LoVo (cell line): ENCODE results near the gene RABEP1.
"Not testable (repeated sequence)": the region's sequence is repeated elsewhere in the genome, so short reads cannot be mapped to it uniquely, and the experiment has no call there.

Experiments
- DNase-seq: peaks from one replicate; pipeline ENCODE4 v3.0.0-alpha.2; 2016; ENCODE audit warnings: low spot score

RABEP1 gene, protein sequence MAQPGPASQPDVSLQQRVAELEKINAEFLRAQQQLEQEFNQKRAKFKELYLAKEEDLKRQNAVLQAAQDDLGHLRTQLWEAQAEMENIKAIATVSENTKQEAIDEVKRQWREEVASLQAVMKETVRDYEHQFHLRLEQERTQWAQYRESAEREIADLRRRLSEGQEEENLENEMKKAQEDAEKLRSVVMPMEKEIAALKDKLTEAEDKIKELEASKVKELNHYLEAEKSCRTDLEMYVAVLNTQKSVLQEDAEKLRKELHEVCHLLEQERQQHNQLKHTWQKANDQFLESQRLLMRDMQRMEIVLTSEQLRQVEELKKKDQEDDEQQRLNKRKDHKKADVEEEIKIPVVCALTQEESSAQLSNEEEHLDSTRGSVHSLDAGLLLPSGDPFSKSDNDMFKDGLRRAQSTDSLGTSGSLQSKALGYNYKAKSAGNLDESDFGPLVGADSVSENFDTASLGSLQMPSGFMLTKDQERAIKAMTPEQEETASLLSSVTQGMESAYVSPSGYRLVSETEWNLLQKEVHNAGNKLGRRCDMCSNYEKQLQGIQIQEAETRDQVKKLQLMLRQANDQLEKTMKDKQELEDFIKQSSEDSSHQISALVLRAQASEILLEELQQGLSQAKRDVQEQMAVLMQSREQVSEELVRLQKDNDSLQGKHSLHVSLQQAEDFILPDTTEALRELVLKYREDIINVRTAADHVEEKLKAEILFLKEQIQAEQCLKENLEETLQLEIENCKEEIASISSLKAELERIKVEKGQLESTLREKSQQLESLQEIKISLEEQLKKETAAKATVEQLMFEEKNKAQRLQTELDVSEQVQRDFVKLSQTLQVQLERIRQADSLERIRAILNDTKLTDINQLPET

DNA sequence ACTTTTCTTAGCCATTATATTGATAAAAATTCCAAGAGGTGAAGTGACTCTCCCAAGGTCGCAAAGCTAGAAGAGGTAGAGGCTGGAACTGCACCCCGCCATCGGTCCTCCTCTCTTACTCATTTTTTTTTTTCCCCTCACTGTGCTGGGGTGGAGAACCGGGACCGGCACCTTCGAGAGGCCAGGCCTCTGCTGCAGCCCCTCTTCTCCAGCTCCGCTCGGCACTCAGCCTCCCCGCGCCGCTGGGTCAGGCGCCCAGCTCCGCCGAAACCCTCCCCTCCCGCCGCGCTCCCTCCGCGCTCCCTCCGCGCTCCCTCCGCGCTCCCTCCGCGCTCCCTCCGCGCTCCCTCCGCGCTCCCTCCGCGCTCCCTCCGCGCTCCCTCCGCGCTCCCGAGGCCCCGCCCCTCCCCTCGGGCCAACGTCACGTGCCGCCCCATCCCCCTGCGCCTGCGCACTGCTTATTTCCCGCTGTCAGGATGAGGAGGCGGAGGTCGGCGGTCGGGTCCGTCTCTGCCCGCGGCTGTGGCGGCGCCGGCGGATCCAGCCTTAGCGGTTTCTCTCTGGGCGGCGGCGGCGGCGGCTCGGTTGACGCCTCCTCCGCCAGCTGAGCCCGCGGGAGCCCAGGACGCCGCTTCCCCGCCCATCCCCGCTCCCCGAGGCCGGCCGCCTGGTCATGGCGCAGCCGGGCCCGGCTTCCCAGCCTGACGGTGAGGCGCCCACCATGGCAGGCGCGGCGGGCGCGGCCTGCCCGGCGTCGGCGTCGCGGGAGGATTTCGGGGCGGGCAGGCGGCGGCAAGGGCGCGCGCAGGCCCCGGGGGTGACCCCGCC is at the start of gene RABEP1:
Gene RABEP1, plus strand, starts transcription at position 471 of the 828 bp plus-strand sequence. Its CDS starts 203 bp downstream, at position 674.
- peak; percentile 89 for DNase-seq

GRCh38 chr17:5233492-5233891 is 48.6 kb upstream of the RABEP1 start:
- not testable (repeated sequence) for DNase-seq

- no peak for DNase-seq
Measured at GRCh38 chr17:5234645-5235576, 47.2 kb upstream of the RABEP1 start, which contains the start of gene SCIMP. Gene SCIMP, minus strand, starts transcription at chr17:5234860. Its CDS starts 105 bp downstream, at chr17:5234755.

DNA sequence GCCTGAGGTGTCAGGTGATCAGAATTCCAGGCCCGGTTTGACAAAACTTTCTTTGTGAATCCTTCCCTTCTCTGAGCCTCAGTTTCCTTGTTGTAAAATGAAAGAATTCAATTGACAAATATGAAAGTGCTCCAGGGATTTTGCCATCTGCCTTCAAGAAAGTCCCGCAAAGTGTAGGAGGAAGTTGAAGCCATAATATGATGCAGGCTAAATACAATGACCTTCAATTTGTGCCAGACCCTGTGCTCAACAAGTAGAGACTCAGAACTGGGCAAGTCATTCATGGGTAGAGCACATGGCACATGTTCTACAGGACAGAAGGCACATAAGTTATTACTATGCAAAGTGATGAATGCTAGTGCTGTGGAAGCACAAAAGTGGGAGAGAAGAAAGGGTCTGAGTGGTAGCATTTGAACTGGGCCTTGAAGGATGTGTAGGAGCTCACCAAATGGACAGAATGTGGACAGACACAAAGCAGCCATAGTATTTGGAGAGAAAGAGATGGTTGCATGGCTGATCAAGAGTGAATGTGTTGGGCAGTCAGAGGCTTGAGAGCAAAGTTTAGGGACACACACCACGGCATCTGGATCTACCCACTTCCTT is 45.0 kb upstream of the RABEP1 start:
- no peak for DNase-seq

DNA sequence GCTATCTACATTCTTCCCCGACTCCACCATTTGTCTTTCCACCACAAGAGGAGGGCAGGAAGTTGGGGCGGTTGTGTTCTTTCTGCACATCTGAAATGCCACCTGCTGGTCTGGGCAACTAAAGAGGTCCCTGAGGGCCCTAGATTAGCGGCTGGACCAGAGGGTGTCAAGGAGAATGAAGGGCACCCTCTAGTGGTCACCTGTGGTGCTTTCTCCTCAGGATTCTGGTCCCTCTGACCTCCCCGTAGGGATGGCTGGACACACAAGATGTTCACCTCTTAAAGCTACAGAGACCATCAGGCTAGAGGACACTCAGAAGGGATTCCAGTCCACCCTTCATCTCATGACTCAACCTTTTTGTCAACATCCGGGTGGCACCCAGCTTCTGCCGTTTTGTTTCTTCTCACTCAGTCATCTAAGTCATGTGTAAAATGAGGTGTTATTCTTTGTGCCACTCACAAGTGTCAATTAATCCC is 44.5 kb upstream of the RABEP1 start:
- DNase-seq, result peak; percentile 56

DNA sequence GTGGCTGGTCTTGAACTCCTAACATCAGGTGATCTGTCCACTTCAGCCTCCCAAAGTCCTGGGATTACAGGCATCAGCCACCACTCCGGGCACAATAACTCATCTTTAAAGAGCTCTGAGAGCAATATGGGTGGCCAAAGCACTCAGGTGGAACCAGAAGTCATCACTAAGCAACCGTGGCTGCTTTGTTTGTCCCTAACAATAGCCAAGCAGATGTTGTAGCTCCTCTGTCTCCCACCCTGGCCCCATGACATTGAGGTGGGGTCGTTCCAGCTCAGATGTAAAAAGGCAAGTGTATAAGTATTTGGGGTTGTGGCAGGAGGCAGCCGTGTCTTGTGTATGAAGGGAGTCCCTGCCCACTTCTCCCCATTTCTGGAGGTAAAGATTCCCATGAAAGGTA is 43.8 kb upstream of the RABEP1 start:
- no peak for DNase-seq

DNA sequence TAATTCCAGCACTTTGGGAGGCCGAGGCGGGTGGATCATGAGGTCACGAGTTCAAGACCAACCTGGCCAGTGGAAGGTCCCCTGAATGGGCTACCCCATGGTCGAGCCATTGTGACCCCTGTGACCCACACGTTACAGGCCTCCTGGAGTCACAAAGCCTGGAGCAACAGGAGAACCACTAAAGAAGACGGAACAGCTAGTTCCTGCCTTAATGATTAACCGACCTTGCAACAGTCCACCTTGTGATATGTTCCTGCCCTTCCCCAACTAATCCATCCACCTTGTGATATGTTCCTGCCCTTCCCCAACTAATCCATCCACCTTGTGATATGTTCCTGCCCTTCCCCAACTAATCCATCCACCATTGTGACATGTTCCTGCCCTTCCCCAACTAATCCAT is 42.3 kb upstream of the RABEP1 start:
- DNase-seq, result not testable (repeated sequence)

GRCh38 chr17:5241861-5242671 is 40.0 kb upstream of the RABEP1 start:
- DNase-seq, result no peak

DNA sequence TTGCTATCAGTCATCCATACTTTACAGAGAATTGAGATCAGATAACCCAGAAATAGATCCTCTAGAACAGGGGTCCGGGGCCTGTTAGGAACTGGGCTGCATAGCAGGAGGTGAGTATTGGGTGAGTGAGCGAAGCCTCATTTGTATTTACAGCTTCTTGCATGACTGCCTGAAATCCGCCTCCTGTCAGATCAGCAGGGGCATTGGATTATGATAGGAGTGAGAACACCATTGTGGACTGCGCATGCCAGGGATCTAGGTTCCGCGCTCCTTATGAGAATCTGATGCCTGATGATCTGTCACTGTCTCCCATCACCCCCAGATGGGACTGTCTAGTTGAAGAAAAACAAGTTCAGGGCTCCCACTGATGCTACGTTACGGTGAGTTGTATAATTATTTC is 34.5 kb upstream of the RABEP1 start:
- no peak for DNase-seq

- no peak for DNase-seq
Measured at GRCh38 chr17:5248821-5249479, 33.1 kb upstream of the RABEP1 start.

- DNase-seq, result peak; percentile 66
Measured at GRCh38 chr17:5249615-5250014, 32.5 kb upstream of the RABEP1 start.

DNA sequence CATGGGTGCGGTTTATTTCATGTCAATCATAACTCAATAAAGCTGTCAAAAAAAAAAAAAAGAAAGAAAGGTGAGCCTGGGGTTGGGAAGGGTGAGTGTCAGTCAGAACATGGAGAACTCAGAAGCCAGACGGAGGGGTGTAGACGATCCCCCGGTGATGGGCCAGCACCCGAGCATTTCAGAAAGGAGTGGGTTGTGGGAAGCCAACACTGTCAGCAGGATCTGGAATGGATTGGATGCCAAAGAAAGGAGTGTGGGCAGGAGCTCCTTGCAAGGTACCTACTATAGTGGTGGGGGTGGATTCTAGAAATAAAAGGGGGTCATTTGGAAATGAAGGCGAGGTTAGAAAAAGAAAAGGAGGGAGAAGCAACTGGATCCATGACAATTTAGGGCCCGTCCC is 27.7 kb upstream of the RABEP1 start:
- no peak for DNase-seq

DNA sequence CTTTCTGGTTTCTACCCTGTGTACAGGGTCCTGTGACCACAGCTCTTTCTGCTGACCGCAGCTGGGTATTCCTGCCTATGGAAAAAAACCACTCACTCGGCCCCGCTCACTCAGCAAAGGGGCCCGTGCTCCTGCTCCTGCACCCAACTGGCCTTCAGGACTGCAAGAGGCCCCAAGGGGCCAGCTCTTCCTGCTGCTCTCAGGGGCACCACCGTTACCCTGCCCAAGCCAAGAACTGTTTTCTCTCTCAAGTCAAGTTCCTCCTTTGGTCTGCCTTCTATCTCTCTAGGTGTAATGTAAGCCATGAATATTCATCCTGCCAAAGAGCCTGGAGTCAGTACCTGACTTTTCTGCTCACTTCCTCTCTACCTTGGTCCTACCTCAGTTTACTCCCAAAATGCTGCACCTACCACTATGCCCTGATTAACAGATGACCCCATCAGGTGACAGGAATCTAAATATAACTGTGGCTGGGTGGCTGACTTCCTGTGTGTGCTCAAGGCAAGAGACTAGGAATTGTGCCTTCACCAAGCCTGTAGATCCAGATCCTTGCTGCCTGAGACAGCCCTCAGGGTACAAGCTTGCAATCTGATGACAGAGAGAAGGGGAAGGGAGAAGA is 27.1 kb upstream of the RABEP1 start:
- no peak for DNase-seq

- no peak for DNase-seq
Measured at GRCh38 chr17:5257124-5257523, 25.0 kb upstream of the RABEP1 start.

GRCh38 chr17:5260542-5260941 is 21.5 kb upstream of the RABEP1 start:
- DNase-seq, result no peak

- no peak for DNase-seq
Measured at GRCh38 chr17:5262416-5262991, 19.6 kb upstream of the RABEP1 start.

DNA sequence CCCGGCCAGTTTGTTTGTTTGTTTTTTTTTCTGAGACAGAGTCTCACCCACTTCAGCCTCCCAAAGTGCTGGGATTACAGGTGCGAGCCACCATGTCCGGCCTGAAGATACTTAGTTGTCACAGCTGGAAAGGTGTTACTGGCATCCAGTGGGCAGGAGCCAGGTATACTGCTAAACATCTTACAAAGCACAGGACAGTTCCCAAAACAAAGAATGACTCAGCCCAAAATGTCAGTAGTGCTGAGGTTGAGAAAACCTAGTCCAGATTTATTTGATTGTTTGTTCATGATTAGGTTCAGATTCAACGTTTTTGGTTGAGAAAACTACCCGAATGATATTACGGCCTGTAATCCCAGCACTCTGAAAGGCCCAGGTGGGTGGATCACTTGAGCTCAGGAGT is 18.6 kb upstream of the RABEP1 start:
- no peak for DNase-seq

- no peak for DNase-seq
Measured at GRCh38 chr17:5264893-5265292, 17.2 kb upstream of the RABEP1 start.
